NCI-H1092 treated with DMSO at 0.1 percent for 48 hours (cell line): ENCODE measurements around the gene MEPE.

Experiments
- DNase-seq: peaks from one replicate; lab custom pipeline; 2025; lab: John Stamatoyannopoulos, UW

Gene MEPE, protein sequence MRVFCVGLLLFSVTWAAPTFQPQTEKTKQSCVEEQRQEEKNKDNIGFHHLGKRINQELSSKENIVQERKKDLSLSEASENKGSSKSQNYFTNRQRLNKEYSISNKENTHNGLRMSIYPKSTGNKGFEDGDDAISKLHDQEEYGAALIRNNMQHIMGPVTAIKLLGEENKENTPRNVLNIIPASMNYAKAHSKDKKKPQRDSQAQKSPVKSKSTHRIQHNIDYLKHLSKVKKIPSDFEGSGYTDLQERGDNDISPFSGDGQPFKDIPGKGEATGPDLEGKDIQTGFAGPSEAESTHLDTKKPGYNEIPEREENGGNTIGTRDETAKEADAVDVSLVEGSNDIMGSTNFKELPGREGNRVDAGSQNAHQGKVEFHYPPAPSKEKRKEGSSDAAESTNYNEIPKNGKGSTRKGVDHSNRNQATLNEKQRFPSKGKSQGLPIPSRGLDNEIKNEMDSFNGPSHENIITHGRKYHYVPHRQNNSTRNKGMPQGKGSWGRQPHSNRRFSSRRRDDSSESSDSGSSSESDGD

DNA sequence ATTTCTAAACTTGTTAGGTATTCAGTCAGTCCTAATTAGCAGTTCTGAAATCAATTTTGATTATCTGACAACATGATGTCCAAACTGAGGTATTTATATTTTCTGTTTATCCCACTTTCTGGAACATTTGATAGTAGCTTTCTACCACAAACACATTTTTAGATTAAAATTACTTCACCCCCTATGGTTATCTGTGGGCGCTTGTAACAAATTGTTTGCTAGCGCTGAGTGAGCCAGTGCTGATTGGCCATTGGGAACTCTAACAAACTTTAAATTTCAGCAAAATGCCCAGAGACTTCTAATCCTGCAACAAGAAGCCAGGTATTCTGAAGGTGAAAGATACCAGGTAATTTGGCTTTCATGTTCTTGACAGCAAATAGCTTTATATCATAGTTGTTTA, at the start of gene MEPE:
TSS of gene MEPE (plus strand) at position 301 of the 400 bp plus-strand sequence. CDS start 1,746 bp downstream, outside the sequence.
- DNase-seq: no peak

DNA sequence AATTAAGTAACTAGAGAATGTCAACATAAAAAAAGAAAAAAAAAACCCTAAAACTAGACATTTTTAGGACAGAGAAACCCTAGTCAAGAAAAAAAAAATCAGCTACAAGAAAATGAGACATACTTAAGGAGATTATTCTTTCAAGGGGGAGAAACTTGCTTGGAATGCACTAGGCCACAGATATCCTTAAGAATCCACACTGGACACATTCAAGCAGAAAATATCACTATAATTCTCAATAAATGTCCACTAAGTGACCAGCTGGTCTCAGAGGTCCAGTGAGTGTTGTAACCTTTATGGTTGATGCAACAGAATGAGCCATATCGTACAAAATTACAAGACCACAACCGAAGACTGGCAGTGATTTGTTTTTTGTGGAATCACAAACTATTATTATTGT, 49.0 kb upstream of the MEPE start:
- no peak for DNase-seq

DNA sequence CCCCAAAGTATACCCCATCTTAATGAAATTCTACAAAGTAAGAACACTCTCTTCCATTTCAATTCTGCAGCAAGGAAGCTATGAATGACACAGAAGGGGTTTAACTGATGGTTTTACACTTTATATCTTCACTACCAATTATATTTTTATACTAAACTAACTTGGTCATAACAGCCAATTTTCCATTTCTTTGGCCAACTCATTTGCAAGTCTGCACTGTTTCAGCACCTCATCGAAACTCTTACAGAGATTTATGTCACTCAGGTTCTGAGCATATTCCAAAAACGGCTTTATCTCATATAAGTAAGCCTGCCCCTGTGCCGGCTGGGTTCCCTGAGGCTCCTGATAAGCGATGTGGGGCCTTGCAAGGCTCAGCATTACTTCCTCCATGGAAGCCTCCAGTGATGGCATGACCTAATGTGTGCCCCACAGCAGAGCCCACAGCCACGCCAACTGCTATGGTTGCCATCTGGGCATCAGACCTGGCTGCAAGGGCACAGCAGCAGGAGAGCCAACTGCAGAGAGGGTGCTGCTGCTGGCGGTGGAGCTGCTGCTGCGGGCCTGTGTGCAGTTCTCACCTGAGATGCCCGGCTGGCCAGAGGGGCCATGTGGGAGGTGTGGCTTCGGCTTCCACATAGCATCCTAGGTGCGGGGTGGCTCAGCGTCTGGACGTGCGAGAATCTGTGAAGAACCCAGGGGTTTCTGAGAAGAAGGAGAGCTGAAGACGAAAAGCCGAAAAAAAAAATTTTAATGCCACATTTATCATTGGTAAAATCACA, 46.8 kb upstream of the MEPE start:
- DNase-seq: no peak

DNA sequence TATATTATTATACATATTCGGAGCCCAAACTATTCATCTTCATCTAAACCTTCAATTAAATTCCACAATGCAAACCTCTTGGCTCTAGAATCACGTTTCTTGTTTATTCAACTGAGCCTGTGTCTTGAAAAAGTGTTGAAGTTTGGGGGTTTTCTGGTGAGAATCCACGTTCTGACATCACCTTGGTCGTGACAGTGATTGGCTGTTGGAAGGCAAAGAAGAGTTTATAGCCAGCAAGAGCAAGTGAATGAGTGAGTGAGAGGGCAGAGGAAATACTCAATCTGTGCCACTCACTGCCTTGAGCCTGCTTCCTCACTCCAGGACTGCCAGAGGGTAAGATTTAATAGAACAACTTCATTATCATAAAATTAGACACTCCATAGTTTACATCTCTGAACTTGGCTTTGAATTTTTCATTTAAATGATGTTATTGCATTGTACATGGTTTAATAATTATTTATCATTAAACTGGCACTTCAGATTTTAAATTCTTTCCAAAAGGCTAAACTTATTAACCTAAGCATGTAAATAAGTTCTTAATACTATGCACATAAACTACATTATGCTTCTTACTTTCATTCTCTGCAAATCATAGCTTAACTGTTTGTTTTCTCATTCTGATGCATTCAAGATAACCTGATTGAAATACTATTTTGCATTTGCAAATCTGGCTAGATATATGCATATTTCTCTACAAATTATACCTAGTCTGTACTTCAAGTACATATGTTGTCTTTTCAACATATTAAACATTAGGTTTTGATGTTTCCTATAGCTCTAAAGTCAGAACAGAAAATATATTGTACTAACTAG, 33.3 kb upstream of the MEPE start, which contains the start of gene IBSP:
TSS of gene IBSP (plus strand) at position 254 of the 813 bp plus-strand sequence. CDS start 2,808 bp downstream, outside the sequence.
- DNase-seq: no peak

DNA sequence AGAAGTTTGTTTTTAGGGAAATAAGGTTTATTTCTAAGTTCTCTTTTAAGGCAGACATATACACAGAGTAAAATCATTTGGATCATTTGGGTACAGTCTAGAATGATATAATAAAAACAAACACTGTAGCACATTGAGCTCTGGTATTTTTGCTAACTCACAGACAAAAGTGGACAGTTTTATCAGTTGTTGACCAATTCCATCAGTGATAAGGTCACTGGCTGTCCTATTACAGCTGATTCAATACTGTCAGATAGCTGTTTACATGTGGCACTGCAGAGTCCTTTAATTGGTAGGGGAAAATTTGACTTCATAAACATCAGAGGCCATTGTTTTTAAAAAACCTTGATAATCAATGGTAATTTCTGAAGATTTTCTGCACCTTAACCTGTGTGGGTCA, 29.9 kb upstream of the MEPE start:
- DNase-seq: no peak

DNA sequence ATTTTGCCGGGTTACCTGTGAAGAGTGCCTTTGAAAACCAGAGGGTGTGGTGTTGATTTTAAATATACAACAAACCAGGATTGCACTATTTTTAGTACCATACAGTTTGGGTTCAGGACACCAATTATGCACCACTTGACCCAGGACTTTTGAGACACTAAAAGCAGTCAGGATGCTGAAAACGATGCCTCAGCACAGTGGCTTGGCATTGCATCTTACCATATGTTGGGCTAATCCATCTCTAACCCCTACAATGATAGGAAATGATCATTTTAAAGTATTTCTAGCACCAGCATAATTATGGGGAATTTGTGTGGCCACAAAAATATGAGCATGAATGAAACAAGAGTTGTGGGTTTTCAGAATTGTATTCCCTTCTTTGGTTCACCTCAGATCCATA, 29.3 kb upstream of the MEPE start:
- no peak for DNase-seq

DNA sequence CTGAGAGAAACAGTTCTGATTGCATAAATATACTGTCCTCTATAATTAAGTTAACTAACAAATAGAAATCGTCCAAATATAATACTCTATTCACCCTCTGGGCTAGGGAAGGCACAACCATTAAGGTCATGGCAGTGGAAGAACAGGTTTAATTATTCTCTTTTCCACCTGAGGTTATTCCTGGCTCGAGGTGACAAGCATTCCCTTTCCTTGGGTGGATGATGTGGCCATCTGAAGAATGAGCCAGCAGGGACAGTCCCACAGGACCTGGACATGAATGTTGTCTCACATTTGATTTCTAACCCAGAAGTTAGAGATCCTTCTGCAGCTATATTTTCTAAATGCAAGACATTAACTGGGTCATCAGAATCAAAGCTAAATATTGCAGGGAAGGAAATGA, 27.9 kb upstream of the MEPE start:
- DNase-seq: no peak

DNA sequence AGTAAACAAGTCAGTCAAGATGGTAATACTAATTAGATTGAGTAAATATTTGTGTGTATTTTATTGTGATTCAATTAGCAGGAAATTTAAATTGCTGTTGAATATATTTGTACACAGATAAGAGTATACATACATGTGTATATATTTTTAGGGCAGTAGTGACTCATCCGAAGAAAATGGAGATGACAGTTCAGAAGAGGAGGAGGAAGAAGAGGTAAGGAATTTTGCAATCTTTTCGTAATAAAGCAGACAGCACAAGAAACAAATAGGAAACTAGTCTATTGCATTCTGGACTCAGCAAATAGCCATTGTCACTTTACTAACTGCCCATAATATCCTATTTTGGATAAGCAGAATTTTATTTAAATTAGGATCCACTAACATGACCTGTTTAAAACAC, 26.8 kb upstream of the MEPE start:
- DNase-seq: no peak

DNA sequence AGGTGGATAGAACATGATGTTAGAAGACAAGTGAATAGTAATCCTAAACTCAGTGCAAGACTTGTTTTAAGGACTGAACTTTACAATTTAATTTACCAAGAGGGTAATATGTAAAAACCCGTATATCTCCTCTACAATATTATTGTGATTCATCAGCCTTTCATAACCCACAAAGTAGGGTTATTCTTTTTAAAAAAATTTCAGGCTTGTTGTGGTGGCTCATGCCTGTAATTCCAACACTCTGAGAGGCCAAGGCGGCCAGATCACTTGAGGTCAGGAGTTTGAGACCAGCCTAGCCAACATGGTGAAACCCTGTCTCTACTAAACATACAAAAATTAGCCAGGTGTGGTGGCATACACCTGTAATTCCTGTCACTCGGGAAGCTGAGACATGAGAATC, 26.2 kb upstream of the MEPE start:
- no peak for DNase-seq

DNA sequence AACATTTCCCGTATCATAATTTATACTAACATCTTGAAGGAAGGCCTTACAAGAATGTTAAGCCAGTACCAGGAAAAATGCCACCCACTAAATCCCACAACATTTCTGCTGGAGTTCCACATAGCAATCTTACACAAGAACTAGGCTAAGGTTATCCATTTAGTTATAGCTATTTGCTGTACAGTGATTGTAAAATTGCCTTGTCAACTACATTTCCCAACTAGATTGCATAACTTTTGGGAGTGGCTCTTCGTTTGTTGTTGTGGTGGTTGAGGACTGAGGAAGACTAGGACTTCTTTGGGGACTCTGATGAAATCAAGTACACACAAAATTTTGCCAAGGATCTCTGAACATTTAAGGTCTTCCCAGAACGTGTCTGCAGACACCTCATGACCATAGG, 25.4 kb upstream of the MEPE start:
- no peak for DNase-seq

DNA sequence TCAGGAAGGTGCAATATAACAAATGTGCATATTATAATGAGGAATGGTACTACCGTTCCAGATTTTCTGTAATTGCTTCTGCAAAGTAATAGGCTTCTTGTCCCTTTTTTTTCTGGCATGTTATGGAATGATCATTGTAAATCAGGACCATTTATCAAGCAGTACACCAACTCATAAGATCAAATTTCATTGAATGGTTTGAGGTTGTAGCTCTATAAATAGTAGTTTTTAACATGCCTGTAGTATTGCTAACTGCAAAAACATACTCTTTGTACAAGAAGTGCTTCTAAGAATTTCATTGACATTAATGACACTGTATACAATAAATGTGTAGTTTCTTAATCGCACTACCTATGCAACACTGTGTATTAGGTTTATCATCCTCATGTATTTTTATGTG, 20.8 kb upstream of the MEPE start:
- no peak for DNase-seq

DNA sequence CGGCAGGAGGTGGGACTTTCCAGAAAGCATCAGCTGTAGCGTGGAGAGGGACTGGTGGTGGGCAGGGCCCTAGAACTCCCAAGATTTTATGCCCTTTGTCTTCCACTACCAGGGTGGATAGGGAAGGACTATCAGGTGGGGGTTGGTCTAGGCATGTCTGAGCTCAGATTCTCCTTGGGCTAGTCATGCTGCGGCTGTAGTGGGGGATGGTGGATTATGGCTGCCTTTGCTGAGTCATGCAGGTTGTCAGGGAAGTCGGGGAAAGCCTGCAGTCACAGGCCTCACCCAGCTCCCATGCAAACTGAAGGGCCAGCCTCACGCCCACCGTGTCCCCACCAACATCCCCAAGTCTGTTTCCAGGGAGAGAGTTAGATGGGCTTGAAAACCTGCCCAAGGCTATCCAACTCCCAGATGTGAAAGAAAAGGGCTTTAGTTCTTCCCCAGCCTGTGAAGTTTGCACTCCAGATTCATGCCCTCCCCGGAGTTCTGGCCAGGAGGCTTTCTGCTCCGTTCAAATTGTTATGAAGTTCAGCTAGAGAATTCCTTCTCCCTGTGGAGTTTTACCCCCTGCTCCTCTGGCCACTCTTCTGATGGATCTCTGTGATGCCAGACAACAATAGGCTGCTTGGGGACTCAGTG, 13.4 kb upstream of the MEPE start:
- no peak for DNase-seq

DNA sequence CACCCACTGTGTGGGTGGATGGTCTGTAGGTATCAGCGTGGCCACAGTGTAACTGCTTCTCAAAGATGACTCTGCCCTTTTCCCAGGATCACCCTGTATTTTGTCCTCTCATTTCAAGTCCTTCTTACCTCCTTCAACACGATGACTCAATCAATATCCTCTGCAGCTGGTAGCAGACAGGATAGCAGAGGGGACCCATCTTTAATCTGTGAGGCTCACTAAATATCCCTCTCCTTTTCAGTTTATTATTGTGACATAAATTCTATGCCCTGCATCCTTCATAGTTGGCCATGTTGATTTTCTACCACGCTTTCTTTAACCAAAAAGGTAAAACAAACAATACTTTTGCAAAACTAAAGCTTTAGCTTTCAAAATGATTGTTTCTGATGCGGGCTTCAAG, 9.6 kb upstream of the MEPE start:
- DNase-seq: no peak

DNA sequence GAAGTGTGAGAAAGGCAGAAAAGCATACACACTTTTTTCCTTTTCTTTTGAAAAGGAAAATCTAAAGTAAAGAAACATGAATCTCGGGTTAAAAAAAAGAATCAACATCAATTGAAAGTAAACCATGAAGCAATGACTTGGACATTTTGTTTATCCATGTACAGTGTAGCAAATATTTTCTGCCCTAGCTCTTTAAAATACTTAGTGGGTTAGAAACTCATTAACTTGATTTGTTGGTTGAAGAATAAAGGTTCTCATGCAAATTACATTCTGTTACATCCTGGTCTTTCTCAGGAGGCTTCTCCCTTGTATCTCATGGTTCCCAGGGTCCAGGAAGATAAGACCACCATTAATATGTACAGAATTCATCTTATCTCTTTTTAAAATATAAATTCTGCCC, 9.0 kb upstream of the MEPE start:
- no peak for DNase-seq

DNA sequence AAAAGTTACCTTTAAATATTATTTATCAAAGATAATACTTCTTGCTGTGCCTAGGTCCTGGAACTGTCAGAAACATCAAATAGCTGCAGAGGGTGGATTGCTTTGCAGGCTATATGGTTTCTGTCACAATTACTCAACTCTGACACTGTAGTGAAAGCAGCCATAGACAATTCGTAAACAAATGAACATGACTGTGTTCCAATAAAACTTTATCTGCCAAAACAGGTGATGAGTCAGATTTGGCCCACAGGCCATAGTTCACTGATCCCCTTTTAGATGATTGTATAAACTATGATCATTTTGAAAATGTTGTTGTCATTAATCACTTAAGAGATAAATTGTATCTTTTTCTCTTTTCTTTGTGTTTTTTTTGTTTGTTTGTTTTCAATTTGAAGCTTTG, 8.4 kb upstream of the MEPE start:
- no peak for DNase-seq

DNA sequence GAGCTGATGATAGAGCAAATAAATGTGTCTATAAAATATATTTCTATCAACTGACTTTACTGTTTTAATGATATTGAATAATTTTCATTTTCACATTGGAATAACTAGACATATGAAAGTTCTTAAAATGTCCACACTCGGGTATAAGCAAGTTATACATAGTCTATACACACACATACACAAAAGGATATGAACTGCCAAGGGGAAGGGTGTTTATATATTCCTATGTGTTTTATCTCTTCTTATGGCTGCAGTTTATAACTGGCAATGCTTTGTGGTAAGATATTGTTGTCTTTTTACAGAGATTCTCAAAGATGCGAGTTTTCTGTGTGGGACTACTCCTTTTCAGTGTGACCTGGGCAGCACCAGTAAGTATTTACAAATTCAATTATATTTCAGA, 1.6 kb downstream of the MEPE start:
- DNase-seq: no peak

DNA sequence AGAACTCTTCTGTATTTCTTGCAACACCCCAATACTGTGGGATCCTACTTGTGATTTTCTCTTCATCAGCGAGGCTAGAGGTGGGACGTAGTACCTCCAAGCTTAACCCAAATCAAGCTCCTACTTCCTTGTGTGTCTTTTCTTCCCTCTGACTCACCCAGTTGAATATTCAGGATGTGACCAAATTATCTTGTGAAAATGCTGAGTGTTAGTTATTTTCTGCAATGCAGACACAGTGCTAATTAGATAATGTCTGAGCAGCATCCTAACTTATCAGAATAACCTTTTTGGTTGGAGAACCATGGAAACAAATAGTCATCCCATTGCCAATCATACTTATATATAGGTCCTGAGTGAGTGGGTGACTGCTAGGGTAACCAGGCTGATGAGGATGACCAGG, 2.4 kb downstream of the MEPE start:
- DNase-seq: no peak

DNA sequence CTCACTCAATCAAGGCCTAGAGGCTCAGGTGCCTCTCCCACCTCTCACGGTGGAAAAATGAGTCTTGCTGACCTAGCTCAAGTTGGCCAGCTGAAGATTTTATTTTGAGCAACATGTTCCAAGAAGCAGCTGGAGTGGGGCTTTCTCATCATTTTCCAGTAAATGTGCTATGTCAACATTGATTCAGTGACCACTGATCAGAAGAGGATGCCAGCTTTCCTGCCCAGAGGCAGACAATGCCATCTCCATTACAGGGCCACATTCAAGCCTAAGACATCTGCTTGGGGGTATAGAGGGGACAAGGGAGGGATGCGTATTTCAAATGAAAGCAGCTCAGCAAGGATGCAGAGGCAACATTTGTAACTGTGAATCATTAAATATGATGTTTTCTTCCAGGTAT, 3.0 kb downstream of the MEPE start:
- no peak for DNase-seq

DNA sequence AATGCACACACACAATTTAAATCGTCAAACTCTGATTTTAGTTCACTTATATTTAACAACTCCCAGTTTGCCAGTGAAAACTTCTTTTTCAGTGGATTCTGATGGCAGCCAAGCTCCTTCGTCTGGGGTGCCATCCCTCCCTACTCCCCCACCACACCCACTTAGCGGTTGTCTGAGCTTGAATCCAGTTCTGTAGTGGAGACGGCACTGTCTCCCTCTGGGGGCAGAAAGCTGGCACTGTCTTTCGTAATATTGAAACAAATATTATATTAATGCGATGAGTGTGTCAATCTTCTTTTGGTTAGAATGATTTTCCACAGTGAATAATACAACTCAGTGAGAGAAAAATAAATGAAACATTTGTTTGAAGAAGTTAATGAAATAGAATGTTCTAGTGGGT, 5.4 kb downstream of the MEPE start:
- no peak for DNase-seq

DNA sequence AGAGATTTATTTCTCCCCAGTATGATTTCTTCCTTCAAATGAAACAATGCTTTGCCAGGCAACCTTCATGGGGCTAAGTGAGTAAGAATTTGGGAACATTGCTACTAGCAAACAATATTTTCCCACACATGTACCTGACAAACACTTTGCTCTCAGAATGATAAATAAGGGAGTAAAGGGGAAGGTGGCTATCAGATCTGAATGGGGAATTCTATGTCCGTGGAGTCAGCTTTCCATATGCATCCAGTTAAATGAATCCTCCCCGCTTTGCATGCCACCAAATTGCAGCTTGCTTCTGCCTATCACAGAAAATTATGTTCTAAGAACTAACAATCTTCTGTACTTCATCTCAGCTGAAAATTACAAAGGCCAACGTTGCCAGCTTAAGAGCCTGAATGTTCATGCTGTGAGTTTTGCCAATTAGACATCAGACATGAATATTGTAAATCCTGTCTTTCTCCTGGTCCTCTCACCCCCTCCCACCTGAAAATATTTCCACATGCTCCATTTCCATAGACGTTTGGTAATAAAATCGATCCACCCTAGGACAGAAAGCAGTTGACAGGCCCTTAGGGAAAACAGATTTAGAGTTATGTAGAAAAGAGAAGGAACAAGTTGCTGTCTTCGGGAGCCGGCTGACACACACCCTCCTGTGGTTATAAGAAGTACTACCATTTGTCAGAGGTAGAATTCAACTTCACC, 6.3 kb downstream of the MEPE start:
- DNase-seq: peak; percentile 8

DNA sequence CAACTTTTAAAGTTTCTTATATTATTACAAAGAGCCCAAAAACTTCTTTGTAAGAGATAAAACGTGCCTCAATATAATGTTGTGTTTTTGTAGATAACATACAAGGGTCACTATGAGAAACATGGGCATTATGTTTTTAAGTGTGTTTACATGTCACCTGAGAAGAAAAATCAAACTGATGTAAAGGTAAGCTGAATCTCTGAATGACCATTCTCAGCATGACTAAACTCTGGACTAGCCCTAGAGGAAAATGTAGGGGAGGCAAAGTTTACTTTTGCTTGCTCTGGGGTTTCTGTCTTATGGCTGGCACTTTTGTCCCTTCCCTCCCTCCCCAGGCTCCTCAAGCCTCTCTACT, 6.8 kb downstream of the MEPE start:
- DNase-seq: no peak
